Breast epithelium (tissue), 4 donors: Measurements from ENCODE around the gene CDO1. TPM values are rescaled to one million over a fixed set of nuclear protein-coding genes. Genes with fewer than 3 reads are reported as not detected.

Source experiments
- DNase-seq, 2 donors: peaks; one replicate each; pipeline ENCODE4 v3.0.0-alpha.2; 2019; ENCODE audit warnings: low spot score in 2 of 2
- H3K27ac ChIP-seq, 2 donors: fragments of 200-600 bp; sonication (generic) in 1 of 2; one replicate each; pipeline ENCODE4 v1.5.1; 2016 to 2019; ENCODE audit warnings: mild to moderate bottlenecking in 1 of 2
- H3K27me3 ChIP-seq, 2 donors: fragments of 200-600 bp; sonication (generic) in 1 of 2; one replicate each; pipeline versions ENCODE4 v1.5.1 to v1.6.0; 2017 to 2019; ENCODE audit warnings: control low read depth in 1 of 2, mild to moderate bottlenecking in 1 of 2
- H3K36me3 ChIP-seq: fragments of 200-600 bp; one replicate; pipeline ENCODE4 v1.5.1; 2019
- H3K4me1 ChIP-seq, 2 donors: fragments of 200-600 bp; sonication (generic); one replicate each; pipeline ENCODE4 v1.5.1; 2016 to 2019; ENCODE audit warnings: control low read depth in 1 of 2
- H3K4me3 ChIP-seq, 3 donors: fragments of 200-600 bp; sonication (generic); 1 replicate in 2 of 3; 2 replicates in 1 of 3; pipeline ENCODE4 v1.5.1; 2016 to 2019; ENCODE audit warnings: mild to moderate bottlenecking in 3 of 3, moderate library complexity in 2 of 3
- H3K9me3 ChIP-seq, 2 donors: fragments of 200-600 bp; sonication (generic) in 1 of 2; one replicate each; pipeline ENCODE4 v1.5.1; 2016 to 2019; ENCODE audit warnings: control low read depth in 1 of 2
- POLR2A ChIP-seq: fragments of 450-650 bp; IDR thresholded peaks from one replicate; pipeline ENCODE4 v1.6.1; 2016; ENCODE audit warnings: antibody characterized with exemption, mild to moderate bottlenecking, moderate library complexity
- POLR2AphosphoS5 ChIP-seq, 3 donors: sonication (generic); formaldehyde crosslinking; IDR thresholded peaks; one replicate each; pipeline ENCODE4 v1.6.1; 2017; ENCODE audit warnings: antibody characterized with exemption in 3 of 3
- intact Hi-C: fragments of 100-400 bp; cut with DNase I; formaldehyde crosslinking; loops from one replicate; pipeline ENCODE4 v1.15.1; 2023; ENCODE audit warnings: low total_unique reads
- total RNA-seq, 3 donors: library from RNA; depleted of rRNA; stranded (reverse); fragments of >200 nt; gene quantifications; one replicate each; pipeline ENCODE4 v1.1.0, GENCODE V29; 2016
- TF ChIP-seq, protein P1 (sequence below), 3 donors: fragments of 450-650 bp; IDR thresholded peaks; one replicate each; pipeline ENCODE4 v1.5.1; 2016 to 2017; ENCODE audit warnings: antibody characterized with exemption in 3 of 3, mild to moderate bottlenecking in 3 of 3, moderate library complexity in 3 of 3

The CDO1 gene
- total RNA-seq, 3 donors from 2014 or later, result 47.7 to 342 (median 54.7) TPM

- no peaks in the 10 kb centered on the region for H3K4me1 ChIP-seq
- no peaks in the 10 kb centered on the region for H3K36me3 ChIP-seq
- intact Hi-C loops, result no loop called here
- H3K27ac ChIP-seq, result no peak overlapping the region
- H3K4me3 ChIP-seq, result no peak overlapping the region
- no peak for DNase-seq
- H3K27me3 ChIP-seq, result no peaks in the 10 kb centered on the region
- TF ChIP-seq, protein P1, sequence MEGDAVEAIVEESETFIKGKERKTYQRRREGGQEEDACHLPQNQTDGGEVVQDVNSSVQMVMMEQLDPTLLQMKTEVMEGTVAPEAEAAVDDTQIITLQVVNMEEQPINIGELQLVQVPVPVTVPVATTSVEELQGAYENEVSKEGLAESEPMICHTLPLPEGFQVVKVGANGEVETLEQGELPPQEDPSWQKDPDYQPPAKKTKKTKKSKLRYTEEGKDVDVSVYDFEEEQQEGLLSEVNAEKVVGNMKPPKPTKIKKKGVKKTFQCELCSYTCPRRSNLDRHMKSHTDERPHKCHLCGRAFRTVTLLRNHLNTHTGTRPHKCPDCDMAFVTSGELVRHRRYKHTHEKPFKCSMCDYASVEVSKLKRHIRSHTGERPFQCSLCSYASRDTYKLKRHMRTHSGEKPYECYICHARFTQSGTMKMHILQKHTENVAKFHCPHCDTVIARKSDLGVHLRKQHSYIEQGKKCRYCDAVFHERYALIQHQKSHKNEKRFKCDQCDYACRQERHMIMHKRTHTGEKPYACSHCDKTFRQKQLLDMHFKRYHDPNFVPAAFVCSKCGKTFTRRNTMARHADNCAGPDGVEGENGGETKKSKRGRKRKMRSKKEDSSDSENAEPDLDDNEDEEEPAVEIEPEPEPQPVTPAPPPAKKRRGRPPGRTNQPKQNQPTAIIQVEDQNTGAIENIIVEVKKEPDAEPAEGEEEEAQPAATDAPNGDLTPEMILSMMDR (IDR thresholded peaks at IDR 0.05), result no peak
- TF ChIP-seq POLR2A (no peak), POLR2AphosphoS5 (IDR thresholded peaks at IDR 0.05) (no peak)
- no peaks in the 10 kb centered on the region for H3K9me3 ChIP-seq
Observed at GRCh38 chr5:115796656-115797055, 19.8 kb downstream of the CDO1 start.

- TF ChIP-seq, protein P1 (IDR thresholded peaks at IDR 0.05), result no peak
- no peak for TF ChIP-seq POLR2A
- TF ChIP-seq POLR2AphosphoS5 (IDR thresholded peaks at IDR 0.05), result no peak
- Histone ChIP-seq H3K36me3 (no peaks in the 10 kb centered on the region), H3K4me3 (no peak overlapping the region), H3K27ac (no peak overlapping the region), H3K27me3 (no peaks in the 10 kb centered on the region), H3K4me1 (no peaks in the 10 kb centered on the region), H3K9me3 (no peaks in the 10 kb centered on the region)
- DNase-seq, result no peak
- intact Hi-C loops, result loop anchor here (1.0 kb wide), 1 partner anchor 14 kb away; no protein-coding TSS in a partner anchor
Observed at GRCh38 chr5:115795700-115796099, 20.8 kb downstream of the CDO1 start.

DNA sequence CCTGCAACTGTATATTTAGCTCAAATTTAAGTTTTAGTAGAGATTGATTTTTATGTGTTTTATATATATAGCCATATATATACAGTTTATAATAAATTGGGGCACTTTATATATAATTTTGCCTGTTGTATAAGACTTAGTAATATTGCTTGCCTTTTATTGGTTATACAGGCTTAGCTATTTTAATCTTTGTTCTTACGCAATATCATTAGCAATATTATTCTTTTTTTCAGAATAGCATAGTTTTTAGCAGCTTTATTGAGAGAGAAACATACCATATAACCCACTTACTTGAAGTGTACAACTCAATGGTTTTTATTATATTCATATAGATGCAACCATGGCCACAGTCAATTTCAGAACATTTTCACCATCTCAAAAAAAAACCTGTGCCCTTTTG is 28.0 kb downstream of the CDO1 start:
- Histone ChIP-seq H3K27ac (no peak overlapping the region), H3K4me1 (no peaks in the 10 kb centered on the region), H3K9me3 (no peaks in the 10 kb centered on the region), H3K4me3 (no peak overlapping the region), H3K36me3 (no peaks in the 10 kb centered on the region), H3K27me3 (no peaks in the 10 kb centered on the region)
- no peak for DNase-seq
- no peak for TF ChIP-seq POLR2A
- TF ChIP-seq, protein P1 (IDR thresholded peaks at IDR 0.05), result no peak
- TF ChIP-seq POLR2AphosphoS5 (IDR thresholded peaks at IDR 0.05), result no peak
- intact Hi-C loops, result no loop called here

DNA sequence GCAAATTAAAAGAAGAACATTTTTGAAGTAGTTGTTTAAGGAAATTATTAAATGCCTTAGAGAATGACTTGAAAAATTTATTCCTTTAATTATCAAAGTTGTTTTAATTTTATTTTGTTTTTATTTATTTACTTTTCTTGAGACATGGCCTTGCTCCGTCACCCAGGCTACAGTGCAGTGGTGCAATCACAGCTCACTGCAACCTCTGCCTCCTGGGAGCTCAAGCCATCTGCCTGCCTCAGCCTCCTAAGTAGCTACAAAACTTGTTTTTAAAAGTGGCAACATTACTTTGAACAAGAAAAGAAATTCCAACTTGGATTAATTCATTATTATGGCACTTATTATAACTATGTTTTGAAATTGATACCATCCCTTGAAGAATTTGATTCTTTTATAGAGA is 29.0 kb downstream of the CDO1 start:
- Histone ChIP-seq H3K9me3 (no peaks in the 10 kb centered on the region), H3K27me3 (no peaks in the 10 kb centered on the region), H3K4me1 (no peaks in the 10 kb centered on the region), H3K4me3 (no peak overlapping the region), H3K27ac (no peak overlapping the region), H3K36me3 (no peaks in the 10 kb centered on the region)
- intact Hi-C loops, result no loop called here
- TF ChIP-seq POLR2AphosphoS5 (IDR thresholded peaks at IDR 0.05), result no peak
- no peak for DNase-seq

DNA sequence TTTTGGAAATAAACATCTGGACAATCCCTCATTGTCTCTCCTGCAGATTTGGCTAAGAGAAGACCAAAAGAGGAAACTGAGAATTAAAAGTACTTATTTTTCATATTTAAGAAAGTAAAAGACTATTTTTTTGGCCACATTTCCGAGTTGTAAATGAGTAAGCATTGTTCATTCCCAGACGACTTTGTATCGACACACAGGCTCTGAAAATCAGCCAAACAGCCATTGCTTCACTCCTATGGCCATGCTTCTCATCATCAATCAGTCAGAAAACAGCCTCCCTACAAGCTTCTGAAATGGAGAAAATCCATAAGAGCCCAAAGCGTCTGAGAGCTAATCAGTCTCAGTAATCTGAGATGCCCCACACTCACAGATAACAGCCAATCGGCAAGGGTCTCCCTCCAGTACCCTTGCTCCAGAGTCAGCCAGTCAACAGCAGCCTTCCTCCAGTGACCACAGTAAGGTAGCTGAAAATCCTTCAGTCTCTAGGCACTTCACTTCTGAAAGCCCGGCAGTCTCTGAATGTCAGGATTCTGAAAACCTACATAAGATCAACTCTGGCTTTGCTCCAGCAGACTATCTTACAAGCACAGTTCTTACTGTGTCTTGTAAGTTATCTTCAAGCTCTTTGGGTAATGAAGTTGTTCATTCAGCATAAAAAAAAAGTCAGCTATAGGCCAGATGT is 30.9 kb downstream of the CDO1 start:
- Histone ChIP-seq H3K4me1 (no peaks in the 10 kb centered on the region), H3K4me3 (no peak overlapping the region), H3K36me3 (no peaks in the 10 kb centered on the region), H3K9me3 (no peaks in the 10 kb centered on the region), H3K27me3 (no peaks in the 10 kb centered on the region), H3K27ac (no peak overlapping the region)
- intact Hi-C loops, result no loop called here
- TF ChIP-seq POLR2A, result no peak
- TF ChIP-seq, protein P1 (IDR thresholded peaks at IDR 0.05), result no peak
- no peak for TF ChIP-seq POLR2AphosphoS5 (IDR thresholded peaks at IDR 0.05)
- DNase-seq, result no peak
